Muscle of arm (tissue), 14 donors: ENCODE results near the gene OXA1L. TPM values are rescaled to one million over a fixed set of nuclear protein-coding genes. Genes with fewer than 3 reads are reported as not detected.
"Not testable (repeated sequence)": the region's sequence is repeated elsewhere in the genome, so short reads cannot be mapped to it uniquely, and the experiment has no call there.

ENCODE experiments used
- DNase-seq: peaks from one replicate; pipeline ENCODE4 v3.0.0-alpha.2; 2013
- long read RNA-seq, 11 donors: transcript quantifications; one replicate each; lab custom pipeline, GENCODE V29; 2026
- polyA plus RNA-seq, 12 donors: library from polyadenylated mRNA; unstranded; fragments of 120-200 nt; gene quantifications; one replicate each; pipeline ENCODE4 v1.2.1, GENCODE V29; 2013; ENCODE audit not compliant: insufficient read length in 12 of 12

OXA1L gene
- 100 to 1,000 TPM in 11 of 12 donors, not detected in 1; 150 to 268 (median 226) TPM for polyA plus RNA-seq
- long read RNA-seq, donor 1, transcript OXA1L-201 (10 exons, 1,719 nt): major isoform, 34 of 91 reads
- long read RNA-seq, donor 1, partial matches to known transcripts: 51 of 91 reads
- long read RNA-seq, donor 1, other reads (novel, unspliced or antisense): 0 of 91 reads
- long read RNA-seq, donor 2, transcript OXA1L-201 (10 exons, 1,719 nt): major isoform, 79 of 246 reads
- long read RNA-seq, donor 2, partial matches to known transcripts: 162 of 246 reads
- long read RNA-seq, donor 2, other reads (novel, unspliced or antisense): 5 of 246 reads
- long read RNA-seq, donor 3, transcript OXA1L-201 (10 exons, 1,719 nt): major isoform, 29 of 107 reads
- long read RNA-seq, donor 3, partial matches to known transcripts: 76 of 107 reads
- long read RNA-seq, donor 3, other reads (novel, unspliced or antisense): 0 of 107 reads
- long read RNA-seq, donor 4, transcript OXA1L-201 (10 exons, 1,719 nt): major isoform, 33 of 136 reads
- long read RNA-seq, donor 4, partial matches to known transcripts: 102 of 136 reads
- long read RNA-seq, donor 4, other reads (novel, unspliced or antisense): 0 of 136 reads
- long read RNA-seq, donor 5, transcript OXA1L-201 (10 exons, 1,719 nt): major isoform, 107 of 229 reads
- long read RNA-seq, donor 5, partial matches to known transcripts: 118 of 229 reads
- long read RNA-seq, donor 5, other reads (novel, unspliced or antisense): 0 of 229 reads
- long read RNA-seq, donor 6, transcript OXA1L-201 (10 exons, 1,719 nt): major isoform, 49 of 166 reads
- long read RNA-seq, donor 6, partial matches to known transcripts: 117 of 166 reads
- long read RNA-seq, donor 6, other reads (novel, unspliced or antisense): 0 of 166 reads
- long read RNA-seq, donor 7, transcript OXA1L-201 (10 exons, 1,719 nt): major isoform, 24 of 117 reads
- long read RNA-seq, donor 7, partial matches to known transcripts: 92 of 117 reads
- long read RNA-seq, donor 7, other reads (novel, unspliced or antisense): 0 of 117 reads
- long read RNA-seq, donor 8, transcript OXA1L-201 (10 exons, 1,719 nt): major isoform, 106 of 190 reads
- long read RNA-seq, donor 8, transcript OXA1L-208 (3 exons, 1,224 nt): minor isoform, 5 of 190 reads
- long read RNA-seq, donor 8, partial matches to known transcripts: 78 of 190 reads
- long read RNA-seq, donor 8, other reads (novel, unspliced or antisense): 0 of 190 reads
- long read RNA-seq, donor 9, transcript OXA1L-201 (10 exons, 1,719 nt): major isoform, 36 of 116 reads
- long read RNA-seq, donor 9, partial matches to known transcripts: 76 of 116 reads
- long read RNA-seq, donor 9, other reads (novel, unspliced or antisense): 0 of 116 reads
- long read RNA-seq, donor 10, transcript OXA1L-201 (10 exons, 1,719 nt): major isoform, 86 of 212 reads
- long read RNA-seq, donor 10, partial matches to known transcripts: 120 of 212 reads
- long read RNA-seq, donor 10, other reads (novel, unspliced or antisense): 0 of 212 reads
- long read RNA-seq, donor 11, transcript OXA1L-201 (10 exons, 1,719 nt): major isoform, 60 of 198 reads
- long read RNA-seq, donor 11, partial matches to known transcripts: 132 of 198 reads
- long read RNA-seq, donor 11, other reads (novel, unspliced or antisense): 0 of 198 reads

GRCh38 chr14:22766457-22767322 lies at the start of gene OXA1L:
Gene OXA1L, plus strand, starts transcription at chr14:22766688. Its CDS starts 14 bp downstream, at chr14:22766702.
- DNase-seq: peak; percentile 98

DNA sequence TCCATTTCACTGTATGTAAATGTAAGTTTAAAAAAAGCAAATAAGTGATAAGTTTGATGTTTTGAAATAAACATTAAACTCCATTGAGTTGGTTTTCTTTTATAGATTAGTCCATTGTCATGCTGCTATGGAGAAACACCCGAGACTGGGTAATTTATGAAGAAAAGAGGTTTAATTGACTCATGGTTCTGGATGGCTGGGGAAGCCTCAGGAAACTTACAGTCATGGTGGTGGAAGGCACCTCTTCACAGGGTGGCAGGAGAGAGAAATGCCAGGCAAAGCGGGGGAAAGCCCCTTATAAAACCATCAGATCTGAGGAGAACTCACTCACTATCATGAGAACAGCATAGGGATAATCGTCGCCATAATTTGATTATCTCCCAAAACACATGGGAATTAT lies 48.4 kb upstream of the OXA1L start:
- no peak for DNase-seq

GRCh38 chr14:22721213-22721612 lies 45.3 kb upstream of the OXA1L start:
- no peak for DNase-seq

DNA sequence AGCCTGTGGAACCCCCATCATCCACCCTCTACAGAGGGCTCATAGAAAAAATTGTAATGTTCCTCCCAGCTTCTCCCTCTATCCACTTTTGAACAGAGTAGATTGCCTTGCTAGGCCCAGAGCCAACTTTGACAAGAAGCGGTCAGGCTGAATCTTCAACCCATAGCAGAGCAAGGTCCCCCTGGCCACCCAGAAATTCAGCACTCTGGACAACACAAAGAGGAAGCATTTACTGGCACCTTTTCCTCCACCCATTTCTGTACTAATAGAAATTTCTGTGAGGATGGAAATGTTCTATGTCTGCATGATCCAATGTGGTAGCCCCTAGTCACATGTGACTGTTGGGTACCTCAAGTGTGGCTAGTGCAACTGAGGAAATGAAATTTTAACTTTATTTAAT lies 42.7 kb upstream of the OXA1L start:
- no peak for DNase-seq

- not testable (repeated sequence) for DNase-seq
Measured at GRCh38 chr14:22724847-22725246, 41.6 kb upstream of the OXA1L start.

- DNase-seq: not testable (repeated sequence)
Measured at GRCh38 chr14:22725374-22725773, 41.1 kb upstream of the OXA1L start.

- DNase-seq: no peak
Measured at GRCh38 chr14:22726012-22726411, 40.5 kb upstream of the OXA1L start.

DNA sequence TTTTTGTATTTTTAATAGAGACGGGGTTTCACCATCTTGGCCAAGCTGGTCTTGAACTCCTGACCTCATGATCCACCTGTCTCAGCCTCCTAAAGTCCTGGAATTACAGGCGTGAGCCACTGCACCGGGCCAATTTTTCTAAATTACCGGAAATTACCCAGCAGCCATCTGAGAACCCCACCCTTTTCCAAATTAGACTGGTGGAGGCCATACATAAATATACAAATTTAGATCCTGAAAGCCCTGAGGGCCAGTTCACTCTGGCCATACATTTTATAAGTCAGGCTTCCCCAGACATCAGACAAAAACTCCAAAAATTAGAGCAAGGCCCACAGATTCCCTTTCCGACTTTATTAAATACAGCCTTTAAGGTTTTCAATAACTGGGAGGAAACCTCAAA lies 34.4 kb upstream of the OXA1L start:
- not testable (repeated sequence) for DNase-seq

DNA sequence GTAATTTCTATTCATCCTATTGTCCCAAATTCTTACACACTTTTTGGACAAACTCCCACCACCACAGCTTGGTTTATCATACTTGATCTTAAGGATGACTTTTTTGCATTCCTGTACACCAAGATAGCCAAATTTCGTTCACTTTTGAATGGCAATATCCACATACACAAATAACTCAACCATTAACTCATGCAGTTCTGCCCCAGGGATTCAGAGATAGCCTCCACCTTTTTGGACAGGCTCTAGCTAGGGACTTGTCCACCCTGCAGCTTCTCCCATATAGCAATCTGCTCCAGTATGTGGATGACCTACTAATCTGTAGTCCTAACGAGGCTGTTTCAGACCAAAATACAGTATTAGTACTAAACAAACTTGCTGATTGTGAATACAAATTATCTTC lies 32.7 kb upstream of the OXA1L start:
- no peak for DNase-seq

DNA sequence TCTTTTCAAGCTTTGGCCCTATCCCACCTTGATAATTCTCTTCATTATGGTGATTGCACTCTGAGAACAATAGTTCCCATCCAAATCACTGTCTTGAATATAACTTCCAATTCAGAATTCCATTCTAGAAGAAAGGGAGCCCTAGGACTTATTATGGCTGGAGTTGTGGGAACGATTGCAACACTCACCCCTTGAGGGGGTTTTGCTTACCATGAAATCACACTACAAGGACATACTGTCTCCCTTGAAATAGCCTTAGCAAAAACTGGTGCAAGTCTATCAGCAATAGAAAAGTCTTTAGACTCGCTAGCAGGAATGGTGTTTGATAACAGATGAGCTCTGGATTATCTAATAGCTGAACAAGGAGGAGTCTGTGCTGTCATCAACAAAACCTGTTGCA lies 31.4 kb upstream of the OXA1L start:
- no peak for DNase-seq

DNA sequence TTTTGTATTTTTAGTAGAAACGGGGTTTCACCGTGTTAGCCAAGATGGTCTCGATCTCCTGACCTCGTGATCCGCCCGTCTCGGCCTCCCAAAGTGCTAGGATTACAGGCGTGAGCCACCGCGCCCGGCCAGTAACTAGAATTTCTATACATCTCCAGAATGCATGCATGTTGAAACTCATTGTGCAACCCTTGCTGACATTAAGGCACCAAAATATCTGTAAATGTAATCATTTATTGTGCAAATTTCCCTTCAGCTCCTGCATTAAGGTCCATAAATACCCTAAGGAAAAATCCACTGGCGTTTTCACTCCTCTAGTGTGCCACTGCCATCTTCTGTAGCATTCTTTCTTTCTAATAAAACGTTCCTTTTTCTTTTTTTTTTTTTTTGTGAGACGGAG lies 30.1 kb upstream of the OXA1L start:
- not testable (repeated sequence) for DNase-seq

- DNase-seq: no peak
Measured at GRCh38 chr14:22737052-22737451, 29.4 kb upstream of the OXA1L start.

- no peak for DNase-seq
Measured at GRCh38 chr14:22739423-22739822, 27.1 kb upstream of the OXA1L start.

DNA sequence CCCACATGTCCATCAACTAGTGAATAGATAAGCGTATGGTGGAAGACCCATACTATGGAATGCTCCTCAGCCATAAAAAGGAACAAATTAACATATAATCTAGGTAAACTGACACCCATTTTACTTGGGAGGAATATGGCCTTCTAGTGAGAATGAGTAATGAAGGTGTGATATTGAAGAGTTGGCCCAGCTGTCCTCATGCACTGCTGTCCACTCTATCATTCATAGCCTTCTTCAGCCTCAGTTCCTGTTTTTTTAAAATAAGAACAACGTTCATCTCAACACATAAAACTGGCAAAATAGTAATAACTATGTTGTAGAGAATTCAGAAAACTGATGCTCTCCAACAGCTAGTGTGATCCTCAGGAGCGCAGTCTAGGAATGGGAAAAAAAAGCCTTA lies 26.5 kb upstream of the OXA1L start:
- DNase-seq: no peak

DNA sequence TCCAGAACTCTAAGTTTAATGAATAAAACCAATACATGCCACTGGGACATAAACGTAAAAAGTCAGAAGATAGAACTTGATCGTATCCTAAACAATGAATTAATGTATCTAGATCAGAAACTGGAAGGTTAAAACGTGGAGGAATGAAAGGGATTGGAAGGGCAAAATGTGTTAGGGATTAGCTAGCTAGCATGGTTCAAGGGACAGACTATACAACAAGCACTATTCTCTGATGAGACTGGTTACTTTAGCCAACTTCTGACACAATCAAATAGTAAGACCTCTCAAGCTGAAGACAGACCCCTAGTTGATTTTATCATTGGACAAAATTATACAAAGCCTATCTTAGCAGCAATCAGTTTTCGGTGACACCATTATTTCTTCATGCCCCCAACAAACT lies 18.7 kb upstream of the OXA1L start:
- DNase-seq: no peak

- no peak for DNase-seq
Measured at GRCh38 chr14:22748206-22748605, 18.3 kb upstream of the OXA1L start.

DNA sequence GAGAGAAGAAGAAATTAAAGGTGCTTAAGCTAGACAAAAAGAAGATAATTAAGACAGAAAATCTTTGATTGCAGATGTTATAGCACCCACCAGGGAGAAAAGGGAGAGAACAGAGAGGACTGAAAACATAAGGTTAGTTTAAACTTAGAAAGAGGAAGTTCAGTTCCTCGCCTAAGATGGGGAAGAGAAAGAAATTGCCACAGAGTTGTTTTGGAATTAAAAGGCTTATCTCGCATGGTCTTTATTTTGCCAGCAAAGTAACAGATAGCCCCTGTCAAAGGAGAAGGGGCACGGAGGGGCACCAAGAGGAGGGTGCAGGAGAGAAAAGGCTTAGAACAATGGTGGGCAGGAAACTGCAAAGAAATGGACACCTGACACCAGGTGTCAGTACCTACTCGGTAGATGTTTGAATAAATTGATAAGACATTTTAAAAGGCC lies 17.8 kb upstream of the OXA1L start:
- DNase-seq: no peak

DNA sequence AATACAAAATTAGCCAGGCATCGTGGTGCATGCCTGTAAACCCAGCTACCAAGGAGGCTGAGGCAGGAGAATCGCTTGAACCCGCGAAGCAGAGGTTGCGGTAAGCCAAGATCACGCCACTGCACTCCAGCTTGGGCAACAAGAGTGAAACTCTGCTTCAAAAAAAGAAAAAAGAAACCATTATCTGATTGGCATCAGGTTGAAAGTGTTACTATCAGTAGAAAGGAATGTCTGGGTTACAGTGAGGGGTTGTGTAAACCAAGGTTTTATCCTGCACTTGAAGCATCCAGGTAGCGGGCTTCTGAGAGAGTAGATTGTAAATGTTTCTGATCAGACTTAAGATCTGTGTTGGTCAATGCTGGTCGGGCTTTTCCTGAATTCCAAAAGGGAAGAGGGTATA lies 14.1 kb upstream of the OXA1L start:
- DNase-seq: no peak

GRCh38 chr14:22753586-22753985 lies 12.9 kb upstream of the OXA1L start:
- no peak for DNase-seq
